Measurements from ENCODE around the gene IGF2R. TPM values are rescaled to one million over a fixed set of nuclear protein-coding genes. Genes with fewer than 3 reads are reported as not detected.

The IGF2R gene
- total RNA-seq, 4 donors from 2014 or later: 60.0 to 93.4 (median 71.7) TPM

GRCh38 chr6:160070831-160071230, 101.9 kb downstream of the IGF2R start:
- TF ChIP-seq CTCF (IDR thresholded peaks at IDR 0.05) (no peak), POLR2A (IDR thresholded peaks at IDR 0.05) (no peak)
- intact Hi-C loops (cut with DNase I; ENCODE audit: low total_unique reads): no loop called here
- WGBS, 2 donors: 85 to 94% methylated on average over 2 of the region's 2 CpGs
- H3K4me3 ChIP-seq (ENCODE audit: low read depth, poor library complexity, severe bottlenecking): no peak overlapping the region
- no peak for DNase-seq (ENCODE audit: low spot score in 2 of 2)

- TF ChIP-seq CTCF (IDR thresholded peaks at IDR 0.05) (no peak), POLR2A (IDR thresholded peaks at IDR 0.05) (no peak)
- DNase-seq (ENCODE audit: low spot score in 2 of 2): no peak
- WGBS, 2 donors: 83 to 91% methylated on average over 11 of the region's 11 CpGs
- intact Hi-C loops (cut with DNase I; ENCODE audit: low total_unique reads): no loop called here
- no peak overlapping the region for H3K4me3 ChIP-seq (ENCODE audit: low read depth, poor library complexity, severe bottlenecking)
Observed at GRCh38 chr6:160071805-160072690, 103.2 kb downstream of the IGF2R start.

- intact Hi-C loops (cut with DNase I; ENCODE audit: low total_unique reads): no loop called here
- 88 to 94% methylated on average over 9 of the region's 9 CpGs for WGBS, 2 donors
- no peak for DNase-seq (ENCODE audit: low spot score in 2 of 2)
- TF ChIP-seq POLR2A (IDR thresholded peaks at IDR 0.05): no peak
- no peak for TF ChIP-seq CTCF (IDR thresholded peaks at IDR 0.05)
- H3K4me3 ChIP-seq (ENCODE audit: low read depth, poor library complexity, severe bottlenecking): no peak overlapping the region
Observed at GRCh38 chr6:160073272-160073671, 104.4 kb downstream of the IGF2R start.

GRCh38 chr6:160076009-160076408, 107.1 kb downstream of the IGF2R start:
- WGBS, 2 donors: 93 to 99% methylated on average over 5 of the region's 5 CpGs
- no peak for TF ChIP-seq POLR2A (IDR thresholded peaks at IDR 0.05)
- TF ChIP-seq CTCF (IDR thresholded peaks at IDR 0.05): no peak
- DNase-seq (ENCODE audit: low spot score in 2 of 2): no peak

GRCh38 chr6:160077024-160077423, 108.1 kb downstream of the IGF2R start:
- WGBS, 2 donors: 85 to 91% methylated on average over 5 of the region's 5 CpGs
- H3K4me3 ChIP-seq (ENCODE audit: low read depth, poor library complexity, severe bottlenecking): no peak overlapping the region
- intact Hi-C loops (cut with DNase I; ENCODE audit: low total_unique reads): no loop called here
- no peak for DNase-seq (ENCODE audit: low spot score in 2 of 2)
- TF ChIP-seq CTCF (IDR thresholded peaks at IDR 0.05) (no peak), POLR2A (IDR thresholded peaks at IDR 0.05) (no peak)

More at GRCh38 chr6:160076009-160076408, 107.1 kb downstream of the IGF2R start:
- intact Hi-C loops (cut with DNase I; ENCODE audit: low total_unique reads): no loop called here
- no peak overlapping the region for H3K4me3 ChIP-seq (ENCODE audit: low read depth, poor library complexity, severe bottlenecking)

All from lower leg skin (tissue), 4 donors.